Measurements from ENCODE around the gene PFDN1. TPM values are rescaled to one million over a fixed set of nuclear protein-coding genes. Genes with fewer than 3 reads are reported as not detected.

PFDN1 gene
- total RNA-seq, 6 experiments from 2014 or later, result 9.8 to 30.8 (median 14.7) TPM

- no peaks in the 10 kb centered on the region for H3K36me3 ChIP-seq
- DNase-seq (no peak), ATAC-seq (no peak)
- no peak overlapping the region for H3K4me3 ChIP-seq
- peaks cover 0 to 26% (median 5%) of the 10 kb centered on the region in 4 donors for H3K4me1 ChIP-seq
- intact Hi-C loops (cut with DNase I), result no loop called here
- H3K27me3 ChIP-seq, result no peaks in the 10 kb centered on the region
- H3K27ac ChIP-seq, result no peak overlapping the region
- no peaks in the 10 kb centered on the region for H3K9me3 ChIP-seq
- 49% methylated on average over 5 of the region's 5 CpGs for WGBS (ENCODE audit: insufficient coverage, low coverage, low lambda C conversion rate, missing lambda C conversion rate)
- TF ChIP-seq, protein P1, sequence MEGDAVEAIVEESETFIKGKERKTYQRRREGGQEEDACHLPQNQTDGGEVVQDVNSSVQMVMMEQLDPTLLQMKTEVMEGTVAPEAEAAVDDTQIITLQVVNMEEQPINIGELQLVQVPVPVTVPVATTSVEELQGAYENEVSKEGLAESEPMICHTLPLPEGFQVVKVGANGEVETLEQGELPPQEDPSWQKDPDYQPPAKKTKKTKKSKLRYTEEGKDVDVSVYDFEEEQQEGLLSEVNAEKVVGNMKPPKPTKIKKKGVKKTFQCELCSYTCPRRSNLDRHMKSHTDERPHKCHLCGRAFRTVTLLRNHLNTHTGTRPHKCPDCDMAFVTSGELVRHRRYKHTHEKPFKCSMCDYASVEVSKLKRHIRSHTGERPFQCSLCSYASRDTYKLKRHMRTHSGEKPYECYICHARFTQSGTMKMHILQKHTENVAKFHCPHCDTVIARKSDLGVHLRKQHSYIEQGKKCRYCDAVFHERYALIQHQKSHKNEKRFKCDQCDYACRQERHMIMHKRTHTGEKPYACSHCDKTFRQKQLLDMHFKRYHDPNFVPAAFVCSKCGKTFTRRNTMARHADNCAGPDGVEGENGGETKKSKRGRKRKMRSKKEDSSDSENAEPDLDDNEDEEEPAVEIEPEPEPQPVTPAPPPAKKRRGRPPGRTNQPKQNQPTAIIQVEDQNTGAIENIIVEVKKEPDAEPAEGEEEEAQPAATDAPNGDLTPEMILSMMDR (IDR thresholded peaks at IDR 0.05), result no peak
- TF ChIP-seq POLR2A (IDR thresholded peaks at IDR 0.05), result no peak
Measured at GRCh38 chr5:140297283-140297682, 5.6 kb downstream of the PFDN1 start.

GRCh38 chr5:140296289-140296688, 6.6 kb downstream of the PFDN1 start:
- Histone ChIP-seq H3K27ac (no peak overlapping the region), H3K9me3 (no peaks in the 10 kb centered on the region), H3K4me3 (no peak overlapping the region), H3K27me3 (no peaks in the 10 kb centered on the region), H3K4me1 (peaks cover 0 to 17% (median 5%) of the 10 kb centered on the region in 4 donors), H3K36me3 (no peaks in the 10 kb centered on the region)
- ATAC-seq (no peak), DNase-seq (no peak)
- TF ChIP-seq, protein P1 (IDR thresholded peaks at IDR 0.05), result no peak
- no peak for TF ChIP-seq POLR2A (IDR thresholded peaks at IDR 0.05)
- WGBS (ENCODE audit: insufficient coverage, low coverage, low lambda C conversion rate, missing lambda C conversion rate), result 90% methylated on average over 3 of the region's 3 CpGs
- intact Hi-C loops (cut with DNase I), result no loop called here

- 25% methylated on average over 1 of the region's 1 CpG for WGBS (ENCODE audit: insufficient coverage, low coverage, low lambda C conversion rate, missing lambda C conversion rate)
- Histone ChIP-seq H3K27ac (no peak overlapping the region), H3K4me3 (no peak overlapping the region), H3K4me1 (peaks cover 0 to 12% (median 5%) of the 10 kb centered on the region in 4 donors), H3K27me3 (no peaks in the 10 kb centered on the region), H3K36me3 (no peaks in the 10 kb centered on the region), H3K9me3 (no peaks in the 10 kb centered on the region)
- TF ChIP-seq, protein P1 (IDR thresholded peaks at IDR 0.05), result no peak
- no peak for TF ChIP-seq POLR2A (IDR thresholded peaks at IDR 0.05)
- no peak for DNase-seq
- intact Hi-C loops (cut with DNase I), result no loop called here
- peak in 3 of 4 donors; percentile 39 to 61 (median 39) for ATAC-seq
Measured at GRCh38 chr5:140295414-140295813, 7.5 kb downstream of the PFDN1 start.

DNA sequence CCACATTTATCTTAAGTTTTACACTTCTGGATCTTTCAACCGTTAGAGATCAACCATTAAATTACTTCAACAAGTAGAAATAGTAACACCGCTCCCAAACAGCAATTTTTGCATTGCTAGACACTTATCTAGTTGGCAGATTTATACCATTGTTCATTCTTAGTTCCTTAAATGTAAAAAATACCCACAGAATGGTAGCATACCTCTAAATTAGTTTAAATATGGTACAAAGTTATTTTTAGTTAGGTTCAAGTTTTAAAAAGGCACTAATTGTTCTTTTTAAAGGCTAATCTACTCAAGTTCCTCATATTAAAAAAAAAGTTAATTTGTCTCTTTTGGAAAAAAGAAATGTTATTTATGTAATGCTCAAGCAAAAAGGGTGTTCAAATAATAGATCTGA, 8.1 kb downstream of the PFDN1 start:
- H3K27me3 ChIP-seq, result no peaks in the 10 kb centered on the region
- DNase-seq (no peak), ATAC-seq (no peak)
- H3K4me1 ChIP-seq, result peaks cover 0 to 12% (median 5%) of the 10 kb centered on the region in 4 donors
- intact Hi-C loops (cut with DNase I), result no loop called here
- no peaks in the 10 kb centered on the region for H3K36me3 ChIP-seq
- no peaks in the 10 kb centered on the region for H3K9me3 ChIP-seq
- no peak overlapping the region for H3K4me3 ChIP-seq
- no peak for TF ChIP-seq POLR2A (IDR thresholded peaks at IDR 0.05)
- TF ChIP-seq, protein P1 (IDR thresholded peaks at IDR 0.05), result no peak
- WGBS (ENCODE audit: insufficient coverage, low coverage, low lambda C conversion rate, missing lambda C conversion rate), result 80% methylated on average over 2 of the region's 2 CpGs
- no peak overlapping the region for H3K27ac ChIP-seq

- Histone ChIP-seq H3K36me3 (no peaks in the 10 kb centered on the region), H3K9me3 (no peaks in the 10 kb centered on the region), H3K27ac (peak overlapping the region in 2 of 3 donors; percentile 35 to 43), H3K4me1 (peaks cover 0 to 12% (median 5%) of the 10 kb centered on the region in 4 donors), H3K4me3 (no peak overlapping the region), H3K27me3 (no peaks in the 10 kb centered on the region)
- TF ChIP-seq, protein P1 (IDR thresholded peaks at IDR 0.05), result no peak
- TF ChIP-seq POLR2A (IDR thresholded peaks at IDR 0.05), result no peak
- intact Hi-C loops (cut with DNase I), result no loop called here
- ATAC-seq (peak in 1 of 4 donors; percentile 17), DNase-seq (no peak)
- 33% methylated on average over 1 of the region's 1 CpG for WGBS (ENCODE audit: insufficient coverage, low coverage, low lambda C conversion rate, missing lambda C conversion rate)
Measured at GRCh38 chr5:140293849-140294100, 9.1 kb downstream of the PFDN1 start.
